ENCODE measurements around the gene ORAI3. TPM values are rescaled to one million over a fixed set of nuclear protein-coding genes. Genes with fewer than 3 reads are reported as not detected.

Gene ORAI3
- total RNA-seq, 1 donor from 2014 or later, result 26.2 TPM

DNA sequence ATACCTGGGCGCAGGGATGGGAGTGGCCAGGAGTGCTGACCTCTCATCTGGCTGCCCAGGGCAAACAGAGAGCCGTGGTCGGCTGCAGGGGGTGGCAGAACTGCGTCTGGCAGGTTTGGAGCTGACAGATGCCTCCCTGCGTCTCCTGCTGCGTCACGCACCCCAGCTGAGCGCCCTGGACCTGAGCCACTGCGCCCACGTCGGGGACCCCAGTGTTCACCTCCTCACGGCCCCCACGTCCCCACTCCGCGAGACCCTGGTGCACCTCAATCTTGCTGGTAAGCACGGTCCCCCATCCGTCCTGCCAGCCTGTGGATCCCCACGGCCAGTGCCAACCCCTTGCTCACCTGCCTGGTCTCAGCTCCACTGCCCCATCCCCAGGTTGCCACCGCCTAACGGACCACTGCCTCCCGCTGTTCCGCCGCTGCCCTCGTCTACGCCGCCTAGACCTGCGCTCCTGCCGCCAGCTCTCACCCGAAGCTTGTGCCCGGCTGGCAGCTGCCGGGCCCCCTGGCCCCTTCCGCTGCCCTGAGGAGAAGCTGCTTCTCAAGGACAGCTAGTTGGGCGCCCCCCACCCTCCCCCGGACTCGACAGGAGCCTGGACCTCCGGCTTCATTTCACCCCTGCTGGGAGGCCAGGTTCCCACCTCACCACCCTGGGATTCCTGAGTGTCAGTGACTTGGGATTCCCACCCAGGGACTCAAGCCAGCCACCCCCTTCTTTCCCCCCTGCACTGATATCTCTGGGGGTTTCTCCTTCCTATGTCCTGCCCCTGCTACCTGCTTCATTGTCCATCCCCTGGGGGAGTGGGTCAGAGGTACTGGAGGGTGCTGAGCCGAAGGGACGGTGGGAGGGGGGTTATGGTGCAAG, 2.0 kb upstream of the ORAI3 start:
- Mint-ChIP-seq H3K9me3 (no peaks in the 10 kb centered on the region), H3K4me1 (peaks cover 16% of the 10 kb centered on the region), H3K36me3 (peaks cover 24% of the 10 kb centered on the region), H3K4me3 (no peak overlapping the region), H3K27me3 (ENCODE audit: low read depth) (no peaks in the 10 kb centered on the region), H3K27ac (peak overlapping the region; percentile 67)
- no peak for TF ChIP-seq CTCF (IDR thresholded peaks at IDR 0.05; ENCODE audit: unreplicated experiment)
- no peak for DNase-seq (ENCODE audit: low spot score in 2 of 2, unreplicated experiment in 2 of 2)

DNA sequence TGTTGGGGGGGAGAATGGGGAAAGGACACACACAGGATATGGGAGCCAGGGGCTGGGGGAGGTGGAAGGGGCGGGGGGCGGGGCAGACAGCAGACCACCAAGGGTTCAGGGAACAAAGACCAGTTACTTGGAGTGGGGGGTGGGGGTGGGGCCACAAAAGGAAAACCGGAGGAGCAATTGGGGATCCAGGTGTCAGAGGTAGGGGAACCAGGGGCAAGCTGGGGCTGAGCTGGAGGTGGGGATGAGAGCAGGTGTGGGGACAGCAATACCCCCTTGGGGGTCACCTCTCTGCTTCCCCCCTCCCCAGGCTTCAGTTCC, 1.4 kb upstream of the ORAI3 start:
- peaks cover 16% of the 10 kb centered on the region for H3K4me1 Mint-ChIP-seq
- no peak for DNase-seq (ENCODE audit: low spot score in 2 of 2, unreplicated experiment in 2 of 2)
- TF ChIP-seq CTCF (IDR thresholded peaks at IDR 0.05; ENCODE audit: unreplicated experiment), result no peak
- no peak overlapping the region for H3K4me3 Mint-ChIP-seq
- H3K36me3 Mint-ChIP-seq, result peaks cover 23% of the 10 kb centered on the region
- H3K27me3 Mint-ChIP-seq (ENCODE audit: low read depth), result no peaks in the 10 kb centered on the region
- H3K9me3 Mint-ChIP-seq, result no peaks in the 10 kb centered on the region
- H3K27ac Mint-ChIP-seq, result peak overlapping the region; percentile 96

DNA sequence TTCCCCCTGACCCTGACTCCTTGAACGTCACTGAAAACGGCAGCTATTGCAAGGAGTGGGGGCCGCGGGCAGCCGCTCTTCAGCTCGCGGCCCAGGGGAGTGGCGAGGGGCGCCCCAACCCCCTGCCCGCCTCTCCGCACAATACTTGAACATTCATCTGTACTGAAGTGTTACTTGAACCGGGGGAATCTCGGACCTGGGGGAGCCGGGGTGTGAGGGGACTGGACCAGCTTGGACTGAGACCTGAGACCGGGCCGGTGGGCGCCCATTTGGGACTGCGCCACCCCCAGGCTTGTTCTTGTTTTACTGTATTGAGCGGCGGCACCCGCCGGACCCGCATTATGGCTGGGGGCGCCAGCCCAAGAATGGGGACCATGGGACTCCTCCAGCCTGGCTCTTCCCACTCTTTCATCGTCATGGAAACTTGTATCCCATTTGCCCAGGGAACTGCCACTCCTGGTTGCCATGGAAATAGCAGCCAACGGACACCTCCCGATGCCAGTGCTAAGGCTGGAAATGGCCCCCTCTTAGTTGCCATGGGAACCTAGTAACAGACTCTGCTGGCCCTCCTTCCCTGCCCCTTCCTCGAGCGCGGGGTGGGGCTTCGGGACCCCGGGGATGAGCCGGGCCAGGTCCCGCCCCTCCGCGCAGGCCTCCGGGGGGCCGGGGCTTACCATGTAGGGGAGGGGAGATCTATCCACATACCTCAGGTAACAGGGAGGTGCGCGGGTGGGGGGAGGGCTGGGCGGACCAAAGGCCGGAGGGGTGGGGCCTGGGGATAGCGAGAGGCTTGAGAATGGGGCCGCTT, 805 bp upstream of the ORAI3 start:
- peaks cover 18% of the 10 kb centered on the region for H3K36me3 Mint-ChIP-seq
- H3K27me3 Mint-ChIP-seq (ENCODE audit: low read depth), result no peaks in the 10 kb centered on the region
- H3K27ac Mint-ChIP-seq, result peak overlapping the region; percentile 96
- no peak for TF ChIP-seq CTCF (IDR thresholded peaks at IDR 0.05; ENCODE audit: unreplicated experiment)
- no peaks in the 10 kb centered on the region for H3K9me3 Mint-ChIP-seq
- H3K4me3 Mint-ChIP-seq, result peak overlapping the region; percentile 87
- peaks cover 16% of the 10 kb centered on the region for H3K4me1 Mint-ChIP-seq
- DNase-seq (ENCODE audit: low spot score in 2 of 2, unreplicated experiment in 2 of 2), result peak; percentile 92 to 93

- DNase-seq (ENCODE audit: low spot score in 2 of 2, unreplicated experiment in 2 of 2), result no peak
- peak overlapping the region; percentile 85 for H3K27ac Mint-ChIP-seq
- no peak for TF ChIP-seq CTCF (IDR thresholded peaks at IDR 0.05; ENCODE audit: unreplicated experiment)
- peaks cover 7% of the 10 kb centered on the region for H3K36me3 Mint-ChIP-seq
- H3K4me1 Mint-ChIP-seq, result peaks cover 23% of the 10 kb centered on the region
- peak overlapping the region; percentile 87 for H3K4me3 Mint-ChIP-seq
- no peaks in the 10 kb centered on the region for H3K9me3 Mint-ChIP-seq
- H3K27me3 Mint-ChIP-seq (ENCODE audit: low read depth), result no peaks in the 10 kb centered on the region
Observed at GRCh38 chr16:30949650-30950515, 1.0 kb downstream of the ORAI3 start.

DNA sequence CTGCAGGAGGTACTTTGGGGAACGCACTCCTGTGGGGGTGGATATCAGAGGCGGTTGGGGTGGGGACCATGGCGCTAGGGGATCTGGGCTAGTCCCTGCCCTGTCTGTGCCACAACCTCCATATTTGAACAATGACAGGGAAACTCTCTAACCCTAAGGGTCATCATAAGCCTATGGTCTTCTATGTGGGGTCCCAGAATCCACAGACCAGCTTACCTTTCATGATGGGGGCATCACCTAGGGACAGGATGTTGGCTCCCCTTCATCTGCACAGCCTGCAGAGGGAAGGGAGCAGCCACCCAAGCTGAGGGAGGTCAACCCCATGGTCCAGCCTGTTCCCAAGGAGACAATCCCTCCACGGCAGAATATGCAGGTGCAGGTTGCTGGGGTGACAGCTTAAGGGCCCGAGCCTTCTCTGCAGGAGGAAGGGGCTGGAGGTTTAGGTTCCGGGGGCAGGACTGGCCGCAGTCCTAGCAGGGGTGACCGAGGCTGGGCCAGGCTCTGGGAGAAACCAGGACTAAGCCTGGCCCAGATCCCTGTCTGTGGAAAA, 1.7 kb downstream of the ORAI3 start:
- TF ChIP-seq CTCF (IDR thresholded peaks at IDR 0.05; ENCODE audit: unreplicated experiment), result no peak
- H3K9me3 Mint-ChIP-seq, result no peaks in the 10 kb centered on the region
- peak overlapping the region; percentile 85 for H3K27ac Mint-ChIP-seq
- DNase-seq (ENCODE audit: low spot score in 2 of 2, unreplicated experiment in 2 of 2), result no peak
- H3K27me3 Mint-ChIP-seq (ENCODE audit: low read depth), result no peaks in the 10 kb centered on the region
- peak overlapping the region; percentile 87 for H3K4me3 Mint-ChIP-seq
- peaks cover 4% of the 10 kb centered on the region for H3K36me3 Mint-ChIP-seq
- H3K4me1 Mint-ChIP-seq, result peaks cover 23% of the 10 kb centered on the region
